22Rv1 (cell line): ENCODE results near the gene ZNF787.

ENCODE experiments used
- CTCF ChIP-seq: fragments of 450-650 bp; IDR thresholded peaks from 2 replicates; pipeline ENCODE4 v1.5.1; 2017; ENCODE audit warnings: mild to moderate bottlenecking
- ZFX ChIP-seq: fragments of 450-650 bp; IDR thresholded peaks from 2 replicates; pipeline ENCODE4 v1.6.1; 2017; ENCODE audit warnings: antibody characterized with exemption, borderline replicate concordance

GRCh38 chr19:56124578-56124977 is 3.5 kb upstream of the ZNF787 start:
- TF ChIP-seq CTCF (no peak), ZFX (no peak)
